ENCODE results near the gene PTPN21. TPM values are rescaled to one million over a fixed set of nuclear protein-coding genes. Genes with fewer than 3 reads are reported as not detected.

Gene PTPN21
- total RNA-seq, 1 donor from 2014 or later = 18.1 TPM

DNA sequence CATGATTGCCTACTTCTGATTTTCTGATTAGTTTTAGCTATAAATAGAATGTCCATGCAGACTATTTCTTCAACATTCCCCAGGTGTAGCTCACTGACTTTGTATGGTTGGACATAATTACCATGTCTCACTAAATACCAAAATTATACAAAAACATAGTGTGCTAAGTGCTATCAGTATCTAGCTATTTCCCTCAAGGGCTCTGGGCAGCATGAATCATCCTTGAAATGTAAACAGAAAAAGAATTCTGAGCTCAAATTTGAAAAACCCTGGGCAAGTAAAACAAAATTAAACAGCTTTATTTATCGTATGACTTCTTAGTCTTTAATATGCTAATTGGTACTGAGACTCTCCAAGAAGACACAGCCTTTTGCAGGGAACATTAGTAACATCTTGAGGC, 86.4 kb downstream of the PTPN21 start:
- Histone ChIP-seq H3K27ac (peak overlapping the region in 1 of 2 donors; percentile 37), H3K36me3 (peaks cover 44 to 86% of the 10 kb centered on the region in 2 donors)
- TF ChIP-seq, protein P1, sequence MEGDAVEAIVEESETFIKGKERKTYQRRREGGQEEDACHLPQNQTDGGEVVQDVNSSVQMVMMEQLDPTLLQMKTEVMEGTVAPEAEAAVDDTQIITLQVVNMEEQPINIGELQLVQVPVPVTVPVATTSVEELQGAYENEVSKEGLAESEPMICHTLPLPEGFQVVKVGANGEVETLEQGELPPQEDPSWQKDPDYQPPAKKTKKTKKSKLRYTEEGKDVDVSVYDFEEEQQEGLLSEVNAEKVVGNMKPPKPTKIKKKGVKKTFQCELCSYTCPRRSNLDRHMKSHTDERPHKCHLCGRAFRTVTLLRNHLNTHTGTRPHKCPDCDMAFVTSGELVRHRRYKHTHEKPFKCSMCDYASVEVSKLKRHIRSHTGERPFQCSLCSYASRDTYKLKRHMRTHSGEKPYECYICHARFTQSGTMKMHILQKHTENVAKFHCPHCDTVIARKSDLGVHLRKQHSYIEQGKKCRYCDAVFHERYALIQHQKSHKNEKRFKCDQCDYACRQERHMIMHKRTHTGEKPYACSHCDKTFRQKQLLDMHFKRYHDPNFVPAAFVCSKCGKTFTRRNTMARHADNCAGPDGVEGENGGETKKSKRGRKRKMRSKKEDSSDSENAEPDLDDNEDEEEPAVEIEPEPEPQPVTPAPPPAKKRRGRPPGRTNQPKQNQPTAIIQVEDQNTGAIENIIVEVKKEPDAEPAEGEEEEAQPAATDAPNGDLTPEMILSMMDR (IDR thresholded peaks at IDR 0.05) = no peak

DNA sequence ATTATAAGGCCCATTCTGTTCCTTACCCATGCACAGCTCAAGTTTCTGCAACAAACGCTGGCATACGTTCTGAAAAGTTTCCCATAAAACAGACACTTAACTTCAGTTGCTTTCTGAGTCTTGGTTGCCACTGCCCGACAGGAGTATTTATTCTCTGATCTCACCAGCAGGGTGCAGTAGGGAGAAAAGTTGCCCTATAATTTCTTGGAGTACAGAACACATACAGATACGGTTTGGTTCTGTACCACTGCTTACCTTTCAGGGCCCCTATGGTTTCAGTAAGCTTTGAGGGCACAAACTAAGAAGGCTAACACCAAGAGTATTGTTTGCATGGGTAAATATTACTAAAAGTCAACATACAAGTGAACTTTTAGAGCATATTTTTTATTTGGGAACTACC, 91.5 kb downstream of the PTPN21 start:
- Histone ChIP-seq H3K36me3 (peaks cover 24 to 72% of the 10 kb centered on the region in 2 donors), H3K4me3 (no peak overlapping the region), H3K4me1 (no peaks in the 10 kb centered on the region), H3K9me3 (peaks cover 5 to 26% of the 10 kb centered on the region in 2 donors), H3K27me3 (no peaks in the 10 kb centered on the region), H3K27ac (no peak overlapping the region)
- TF ChIP-seq, protein P1 (IDR thresholded peaks at IDR 0.05) = no peak
- intact Hi-C loops (cut with DNase I) = no loop called here
- no peak for DNase-seq (ENCODE audit: low spot score in 2 of 2)

More for the DNA sequence above, 86.4 kb downstream of the PTPN21 start:
- DNase-seq (ENCODE audit: low spot score in 2 of 2) = no peak
- intact Hi-C loops (cut with DNase I) = no loop called here
- Histone ChIP-seq H3K4me3 (no peak overlapping the region), H3K27me3 (no peaks in the 10 kb centered on the region), H3K9me3 (no peaks in the 10 kb centered on the region), H3K4me1 (no peaks in the 10 kb centered on the region)

DNA sequence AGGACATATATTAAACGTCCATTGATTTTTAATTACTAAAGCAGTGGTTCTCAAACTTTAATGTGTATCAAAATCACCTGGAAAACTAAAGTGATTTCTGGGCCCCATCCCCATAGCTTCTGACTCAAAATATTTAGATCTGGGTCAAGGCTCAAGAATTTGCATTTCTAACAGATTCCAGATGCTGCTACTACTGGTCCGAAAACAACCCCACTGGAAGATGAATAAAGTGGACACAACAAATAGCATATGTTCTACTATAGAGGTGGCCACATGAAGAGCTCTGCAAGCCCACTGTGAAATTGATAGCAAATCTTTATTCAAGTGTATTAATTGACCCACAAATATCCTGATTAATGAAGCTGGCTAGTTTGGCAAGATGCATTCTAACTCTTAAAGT, 99.9 kb downstream of the PTPN21 start:
- H3K27ac ChIP-seq = no peak overlapping the region
- peaks cover 0 to 30% of the 10 kb centered on the region in 2 donors for H3K36me3 ChIP-seq
- no peak for DNase-seq (ENCODE audit: low spot score in 2 of 2)
- H3K27me3 ChIP-seq = no peaks in the 10 kb centered on the region
- peaks cover 4 to 19% of the 10 kb centered on the region in 2 donors for H3K9me3 ChIP-seq
- TF ChIP-seq, protein P1 (IDR thresholded peaks at IDR 0.05) = no peak
- no peaks in the 10 kb centered on the region for H3K4me1 ChIP-seq
- intact Hi-C loops (cut with DNase I) = no loop called here
- H3K4me3 ChIP-seq = no peak overlapping the region

DNA sequence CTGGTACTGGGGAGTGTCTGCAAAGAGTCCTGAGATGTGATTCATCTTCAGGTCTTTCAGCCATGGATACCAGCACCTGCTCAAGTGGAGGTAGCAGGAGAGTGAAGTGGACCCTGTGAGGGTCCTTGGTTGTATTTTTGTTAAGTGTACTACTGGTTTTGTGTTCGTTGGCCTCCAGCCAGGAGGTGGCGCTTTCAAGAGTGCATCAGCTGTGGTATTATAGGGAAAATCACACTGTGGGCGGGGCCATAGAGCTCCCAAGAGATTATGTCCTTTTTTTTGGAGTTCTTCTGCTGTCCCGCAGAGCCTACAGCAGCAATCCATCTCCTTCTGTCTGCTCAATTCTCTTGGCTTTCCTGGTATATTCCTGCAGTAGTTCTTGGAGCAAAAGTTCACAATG, 102.6 kb downstream of the PTPN21 start:
- Histone ChIP-seq H3K9me3 (peaks cover 0 to 5% of the 10 kb centered on the region in 2 donors), H3K36me3 (peaks cover 0 to 30% of the 10 kb centered on the region in 2 donors), H3K4me1 (no peaks in the 10 kb centered on the region), H3K27me3 (no peaks in the 10 kb centered on the region), H3K4me3 (no peak overlapping the region), H3K27ac (no peak overlapping the region)
- TF ChIP-seq, protein P1 (IDR thresholded peaks at IDR 0.05) = no peak
- DNase-seq (ENCODE audit: low spot score in 2 of 2) = no peak
- intact Hi-C loops (cut with DNase I) = no loop called here

DNA sequence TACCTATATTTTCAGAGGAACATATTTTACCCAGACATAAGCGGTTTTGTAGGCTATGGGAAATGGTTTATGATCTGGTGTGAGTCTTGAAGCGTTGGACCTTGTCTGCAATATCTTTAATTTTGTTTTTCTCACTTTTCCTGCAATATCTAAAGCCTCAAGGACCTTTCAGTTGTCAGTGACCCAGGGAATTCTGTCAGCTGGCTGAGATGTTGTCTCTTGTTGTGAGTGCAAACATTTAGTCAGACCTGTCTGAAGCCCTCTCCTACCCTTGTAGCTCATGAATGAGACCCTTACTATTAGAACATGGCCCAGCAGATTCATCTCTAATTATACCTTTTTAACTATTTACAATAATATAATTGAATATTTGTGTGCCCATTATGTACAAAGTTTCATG, 115.7 kb downstream of the PTPN21 start:
- Histone ChIP-seq H3K4me3 (no peak overlapping the region), H3K27me3 (no peaks in the 10 kb centered on the region), H3K9me3 (no peaks in the 10 kb centered on the region), H3K27ac (no peak overlapping the region), H3K36me3 (peaks cover 13 to 14% of the 10 kb centered on the region in 2 donors), H3K4me1 (no peaks in the 10 kb centered on the region)
- TF ChIP-seq, protein P1 (IDR thresholded peaks at IDR 0.05) = no peak
- DNase-seq (ENCODE audit: low spot score in 2 of 2) = no peak
- intact Hi-C loops (cut with DNase I) = no loop called here

DNA sequence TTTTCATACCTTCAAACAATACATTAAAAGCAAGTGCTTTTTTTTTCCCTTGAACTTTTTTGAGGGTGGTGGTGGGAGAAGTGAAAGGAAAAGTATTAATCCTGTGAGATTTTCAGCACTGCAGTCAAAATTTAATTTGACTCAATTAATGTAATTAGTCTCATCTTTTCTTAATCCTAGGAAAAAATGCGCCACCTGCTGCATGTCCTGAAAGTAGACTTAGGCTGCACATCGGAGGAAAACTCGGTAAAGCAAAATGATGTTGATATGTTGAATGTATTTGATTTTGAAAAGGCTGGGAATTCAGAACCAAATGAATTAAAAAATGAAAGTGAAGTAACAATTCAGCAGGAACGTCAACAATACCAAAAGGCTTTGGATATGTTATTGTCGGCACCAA, 117.1 kb downstream of the PTPN21 start:
- H3K27me3 ChIP-seq = no peaks in the 10 kb centered on the region
- H3K9me3 ChIP-seq = no peaks in the 10 kb centered on the region
- H3K36me3 ChIP-seq = peaks cover 13 to 14% of the 10 kb centered on the region in 2 donors
- no peaks in the 10 kb centered on the region for H3K4me1 ChIP-seq
- no peak overlapping the region for H3K4me3 ChIP-seq
- no peak for DNase-seq (ENCODE audit: low spot score in 2 of 2)
- intact Hi-C loops (cut with DNase I) = no loop called here
- TF ChIP-seq, protein P1 (IDR thresholded peaks at IDR 0.05) = no peak
- H3K27ac ChIP-seq = no peak overlapping the region
